H1 (cell line): ENCODE results near the gene KAZALD1. TPM values are rescaled to one million over a fixed set of nuclear protein-coding genes. Genes with fewer than 3 reads are reported as not detected.

ENCODE experiments used
- CTCF ChIA-PET: fragments of 300-600 bp; sonication (Branson Sonifier 250); formaldehyde crosslinking; loops from one replicate; lab custom pipeline; 2021; ENCODE audit not compliant: partially characterized antibody; lab: Charles Lee
- POLR2A ChIA-PET: fragments of 300-600 bp; sonication (Branson Sonifier 250); formaldehyde crosslinking; loops from one replicate; lab custom pipeline; 2021; ENCODE audit warnings: inconsistent platforms; ENCODE audit not compliant: partially characterized antibody; lab: Charles Lee
- DNase-seq, 2 experiments: peaks; one replicate each; pipeline versions ENCODE4 v3.0.0 to v3.0.0-alpha.2; 2010 to 2022; ENCODE audit warnings: low spot score in 2 of 2, low read depth in 1 of 2, mixed read lengths in 1 of 2
- FAIRE-seq: peaks from 2 replicates; lab custom pipeline; 2011; peaks lifted over from hg19 to GRCh38; lab: Jason Lieb, UNC
- H2AFZ ChIP-seq: 2 replicates; pipeline ENCODE4 v1.8.1; 2012; ENCODE audit warnings: low read length, inconsistent platforms
- H2AK5ac ChIP-seq: 2 replicates; pipeline ENCODE4 v1.6.1; 2013; ENCODE audit warnings: low read depth, low read length
- H2BK120ac ChIP-seq: replicated peaks from 2 replicates; pipeline ENCODE3; 2013; ENCODE audit warnings: low read depth, low read length, inconsistent platforms
- H2BK12ac ChIP-seq: 2 replicates; pipeline ENCODE4 v1.6.1; 2013; ENCODE audit warnings: low read depth, low read length
- H2BK15ac ChIP-seq: 2 replicates; pipeline ENCODE4 v1.6.1; 2013; ENCODE audit warnings: low read length
- H2BK20ac ChIP-seq: 2 replicates; pipeline ENCODE4 v1.6.1; 2013; ENCODE audit warnings: low read length
- H2BK5ac ChIP-seq: 2 replicates; pipeline ENCODE4 v1.6.1; 2013; ENCODE audit warnings: low read depth, low read length
- H3K14ac ChIP-seq: 2 replicates; pipeline ENCODE4 v1.6.1; 2013; ENCODE audit warnings: inconsistent platforms; ENCODE audit not compliant: insufficient read length
- H3K18ac ChIP-seq: 2 replicates; pipeline ENCODE4 v1.6.1; 2013; ENCODE audit warnings: low read length; ENCODE audit errors: extremely low read depth
- H3K23ac ChIP-seq: 2 replicates; pipeline ENCODE4 v1.6.1; 2013; ENCODE audit warnings: inconsistent platforms; ENCODE audit not compliant: insufficient read length
- H3K23me2 ChIP-seq: 2 replicates; pipeline ENCODE4 v1.6.1; 2013; ENCODE audit warnings: low read depth, low read length
- H3K27ac ChIP-seq: 2 replicates; pipeline ENCODE4 v1.6.1; 2011; ENCODE audit warnings: low read depth, low read length, inconsistent platforms
- H3K27me3 ChIP-seq, 4 experiments: replicated peaks in 1 of 4; 1 replicate in 1 of 4; 2 replicates in 3 of 4; pipeline versions ENCODE4 v1.6.1 to v1.8.1; 2011 to 2013; ENCODE audit warnings: low read length in 3 of 4, mild to moderate bottlenecking in 3 of 4, inconsistent platforms in 2 of 4, mixed read lengths in 2 of 4, moderate library complexity in 1 of 4; ENCODE audit not compliant: control insufficient read depth in 3 of 4, insufficient read depth in 3 of 4; ENCODE audit errors: extremely low read depth in 1 of 4
- H3K36me3 ChIP-seq, 4 experiments: 2 replicates each; pipeline versions ENCODE4 v1.6.1 to v1.8.1; 2011 to 2013; ENCODE audit warnings: mild to moderate bottlenecking in 4 of 4, low read length in 3 of 4, moderate library complexity in 2 of 4, control low read depth in 1 of 4, inconsistent platforms in 1 of 4; ENCODE audit not compliant: insufficient read depth in 4 of 4, control insufficient read depth in 2 of 4
- H3K4ac ChIP-seq: replicated peaks from 2 replicates; pipeline ENCODE3; 2013; ENCODE audit warnings: low read length, low read depth, mixed read lengths, inconsistent platforms; ENCODE audit not compliant: insufficient read length
- H3K4me1 ChIP-seq, 4 experiments: replicated peaks in 1 of 4; 1 replicate in 1 of 4; 2 replicates in 3 of 4; pipeline versions ENCODE4 v1.6.1 to v1.8.1; 2011 to 2013; ENCODE audit warnings: low read length in 3 of 4, inconsistent platforms in 2 of 4, mixed read lengths in 1 of 4; ENCODE audit not compliant: insufficient read depth in 4 of 4, control insufficient read depth in 3 of 4
- H3K4me2 ChIP-seq, 2 experiments: 2 replicates each; pipeline versions ENCODE4 v1.6.1 to v1.8.1; 2011 to 2013; ENCODE audit warnings: low read depth in 2 of 2, low read length in 2 of 2, control low read depth in 1 of 2, inconsistent platforms in 1 of 2, mild to moderate bottlenecking in 1 of 2; ENCODE audit not compliant: insufficient read depth in 1 of 2
- H3K4me3 ChIP-seq, 4 experiments: fragments of 200-600, 300-600 bp in 1 of 4; sonication (generic), shearing (Covaris generic), sonication (Bioruptor Twin) in 1 of 4; 2 replicates each; pipeline versions ENCODE4 v1.5.1 to v1.8.1; 2011 to 2016; ENCODE audit warnings: low read length in 4 of 4, low read depth in 3 of 4, control low read depth in 2 of 4, inconsistent platforms in 2 of 4, mild to moderate bottlenecking in 2 of 4, mixed read lengths in 1 of 4, moderate library complexity in 1 of 4; ENCODE audit not compliant: insufficient read depth in 2 of 4; ENCODE audit errors: extremely low read depth in 1 of 4
- H3K56ac ChIP-seq: replicated peaks from 2 replicates; pipeline ENCODE3; 2013; ENCODE audit warnings: low read depth, mild to moderate bottlenecking, mixed read lengths, low read length, inconsistent platforms; ENCODE audit not compliant: insufficient read length
- H3K79me1 ChIP-seq: 2 replicates; pipeline ENCODE4 v1.6.1; 2013; ENCODE audit warnings: low read depth, low read length, control low read depth
- H3K79me2 ChIP-seq, 2 experiments: 2 replicates each; pipeline versions ENCODE4 v1.6.1 to v1.8.1; 2012 to 2013; ENCODE audit warnings: low read length in 2 of 2, mild to moderate bottlenecking in 2 of 2, inconsistent platforms in 1 of 2; ENCODE audit not compliant: insufficient read depth in 2 of 2, control insufficient read depth in 1 of 2
- H3K9ac ChIP-seq, 4 experiments: replicated peaks in 1 of 4; 1 replicate in 1 of 4; 2 replicates in 3 of 4; pipeline versions ENCODE4 v1.6.1 to v1.8.1; 2011 to 2013; ENCODE audit warnings: low read depth in 3 of 4, low read length in 3 of 4, control low read depth in 2 of 4, mild to moderate bottlenecking in 2 of 4, moderate library complexity in 2 of 4, inconsistent platforms in 1 of 4; ENCODE audit errors: extremely low read depth in 1 of 4
- H3K9me3 ChIP-seq, 2 experiments: 2 replicates each; pipeline versions ENCODE4 v1.6.1 to v1.8.1; 2012 to 2013; ENCODE audit warnings: mild to moderate bottlenecking in 2 of 2, moderate library complexity in 2 of 2, control low read depth in 1 of 2, inconsistent platforms in 1 of 2, low read depth in 1 of 2, low read length in 1 of 2, mixed read lengths in 1 of 2; ENCODE audit not compliant: insufficient read depth in 2 of 2
- H4K20me1 ChIP-seq, 2 experiments: replicated peaks in 1 of 2; 2 replicates each; pipeline versions ENCODE3 to v1.8.1; 2011 to 2013; ENCODE audit warnings: inconsistent platforms in 2 of 2, low read length in 2 of 2, mild to moderate bottlenecking in 1 of 2; ENCODE audit not compliant: insufficient read depth in 2 of 2, control insufficient read depth in 1 of 2
- H4K5ac ChIP-seq: 2 replicates; pipeline ENCODE4 v1.6.1; 2013; ENCODE audit warnings: low read length, low read depth, mixed read lengths, inconsistent platforms; ENCODE audit not compliant: insufficient read length
- H4K8ac ChIP-seq: 2 replicates; pipeline ENCODE4 v1.8.0; 2013; ENCODE audit warnings: mild to moderate bottlenecking, moderate library complexity, low read length, inconsistent platforms; ENCODE audit not compliant: insufficient read depth; ENCODE audit errors: extremely low read depth
- H4K91ac ChIP-seq: replicated peaks from 2 replicates; pipeline ENCODE3; 2013; ENCODE audit warnings: low read length, mixed read lengths, inconsistent platforms; ENCODE audit not compliant: insufficient read length
- BCL11A ChIP-seq, 2 experiments: IDR thresholded peaks; one replicate each; pipeline ENCODE4 v1.6.1; 2011; ENCODE audit warnings: low read depth in 2 of 2, low read length in 2 of 2, mild to moderate bottlenecking in 2 of 2
- E2F6 ChIP-seq: IDR thresholded peaks from 2 replicates; pipeline ENCODE4 v1.6.1; 2012; ENCODE audit warnings: inconsistent platforms
- EZH2 ChIP-seq: fragments of 200-600 bp; sonication (generic); IDR thresholded peaks from 2 replicates; pipeline ENCODE4 v1.7.1; 2012; ENCODE audit warnings: low read depth, mild to moderate bottlenecking, moderate library complexity, low read length, inconsistent platforms; ENCODE audit not compliant: severe bottlenecking
- FOSL1 ChIP-seq: IDR thresholded peaks from 2 replicates; pipeline ENCODE4 v1.6.1; 2011; ENCODE audit warnings: mild to moderate bottlenecking, low read depth, low read length, moderate library complexity; ENCODE audit not compliant: insufficient read depth
- HDAC6 ChIP-seq: IDR thresholded peaks from one replicate; pipeline ENCODE4 v1.7.1; 2012; ENCODE audit warnings: low read depth, mild to moderate bottlenecking, inconsistent platforms, low read length, moderate library complexity
- WGBS, 2 experiments: shearing (Covaris generic) in 1 of 2; methylation state at CpG; one replicate each; pipeline versions ENCODE4 v1.1.6 to v1.1.7; 2013 to 2015; ENCODE audit warnings: low lambda C conversion rate in 2 of 2, mixed read lengths in 2 of 2, inconsistent platforms in 1 of 2, low coverage in 1 of 2, missing lambda C conversion rate in 1 of 2; ENCODE audit not compliant: insufficient replicate concordance in 2 of 2, insufficient coverage in 1 of 2, insufficient read length in 1 of 2; ENCODE audit errors: extremely low coverage in 1 of 2, missing lambda C conversion rate in 1 of 2; 5-methylcytosine and 5-hydroxymethylcytosine counted together
- polyA plus RNA-seq, 7 experiments: library from polyadenylated mRNA; depleted of rRNA in 3 of 7; stranded (reverse) in 5 of 7; unstranded in 2 of 7; fragments of >200 nt in 5 of 7; fragments of 200-250 nt in 2 of 7; gene quantifications; 1 replicate in 5 of 7; 2 replicates in 1 of 7; 4 replicates in 1 of 7; pipeline versions ENCODE4 v1.2.1 to v1.2.3, GENCODE V29; 2011 to 2013; ENCODE audit warnings: missing spikeins in 2 of 7, mixed read lengths in 2 of 7
- total RNA-seq: library from RNA; stranded (reverse); fragmentation: NEBNext Ultra II Directional; extraction: Animal tissue kit (Norgen Biotek cat#: 25700); gene quantifications from 2 replicates; pipeline ENCODE4 v1.2.1, GENCODE V29; 2021

The KAZALD1 gene
- total and polyA plus RNA-seq, 2 of the 8 experiments (the other 6 are each of a cell fraction or from before 2014, with no cell fraction given) = 0.65 to 1.9 TPM

- Histone ChIP-seq H3K4me3 (no peak overlapping the region), H3K4ac (no peak overlapping the region), H2AK5ac (no peak overlapping the region), H3K36me3 (no peaks in the 10 kb centered on the region), H4K5ac (no peak overlapping the region), H4K20me1 (peaks cover 0 to 1% of the 10 kb centered on the region in 2 experiments), H3K79me2 (no peaks in the 10 kb centered on the region), H4K91ac (no peak overlapping the region), H3K23ac (no peak overlapping the region), H3K14ac (no peak overlapping the region), H3K79me1 (no peaks in the 10 kb centered on the region), H3K4me1 (peaks cover 3 to 15% (median 8%) of the 10 kb centered on the region in 4 experiments; a peak in 5 of 7 replicates), H3K9ac (no peak overlapping the region), H2AFZ (no peak overlapping the region), H2BK5ac (no peak overlapping the region), H3K9me3 (no peaks in the 10 kb centered on the region), H3K4me2 (no peak overlapping the region), H4K8ac (no peak overlapping the region), H2BK120ac (no peak overlapping the region), H2BK15ac (no peak overlapping the region), H2BK20ac (0 out of 2 replicates have a peak overlapping the region, but pooled peaks have one; percentile 18), H3K18ac (no peak overlapping the region), H3K27ac (no peak overlapping the region), H2BK12ac (no peak overlapping the region), H3K56ac (no peak overlapping the region), H3K27me3 (peaks cover 0 to 11% (median 2%) of the 10 kb centered on the region in 4 experiments; a peak in 2 of 7 replicates), H3K23me2 (peaks cover 2% of the 10 kb centered on the region; the same call in 1 of the 2 replicates)
- ChIA-PET CTCF (interaction anchor here (0.7 to 59.5 kb wide), 11 partner anchors 7 to 170 kb away, joined by 3 to 2176 read pairs (median 5); partner anchors contain the start of genes KAZALD1, PDZD7 and SFXN3), POLR2A (interaction anchor here (1.8 kb wide), 1 partner anchor 50 kb away, joined by 6 read pairs; no protein-coding TSS in a partner anchor)
- FAIRE-seq (no peak), DNase-seq (no peak)
- 84% methylated on average over 12 of the region's 12 CpGs; no CpG with 5 or more reads in 1 of the 2 experiments for WGBS, 2 experiments
- TF ChIP-seq HDAC6 (no peak), BCL11A (IDR thresholded peaks at IDR 0.05; ENCODE audit: low read depth in 2 of 2, low read length in 2 of 2) (no peak), EZH2 (no peak), E2F6 (no peak), FOSL1 (no peak)
Observed at GRCh38 chr10:101091546-101092290, 29.9 kb downstream of the KAZALD1 start.
